GM18861 (cell line): Measurements from ENCODE around the gene PDGFRA.
A peak's percentile ranks its signal among the peaks of the same experiment; 100 is the strongest.
"Not testable (repeated sequence)": the region's sequence is repeated elsewhere in the genome, so short reads cannot be mapped to it uniquely, and the experiment has no call there.

ENCODE experiments used
- ATAC-seq: cut with Tn5 transposase; IDR thresholded peaks from one replicate; pipeline ENCODE4 v1.9.1; 2021; ENCODE audit not compliant: unreplicated experiment

PDGFRA gene

DNA sequence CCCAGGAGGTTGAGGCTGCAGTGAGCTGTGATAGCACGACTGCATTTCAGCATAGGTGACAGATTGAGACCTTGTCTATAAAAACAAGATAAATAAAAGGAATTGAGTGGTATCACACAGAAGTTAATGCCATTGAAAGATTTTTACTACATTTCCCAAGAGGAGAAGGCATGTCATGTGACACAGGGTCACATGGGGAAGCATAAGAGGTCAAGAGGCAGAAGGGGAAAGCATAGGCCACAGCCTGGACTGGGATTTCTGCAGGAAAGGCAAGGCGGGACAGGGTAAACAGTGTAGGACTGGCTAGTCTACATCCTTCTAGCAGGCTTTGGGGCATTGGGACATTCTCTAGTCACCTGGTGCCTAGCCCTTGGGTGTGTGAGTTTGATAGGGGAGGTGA is 88.6 kb downstream of the PDGFRA start:
- no peak for ATAC-seq

DNA sequence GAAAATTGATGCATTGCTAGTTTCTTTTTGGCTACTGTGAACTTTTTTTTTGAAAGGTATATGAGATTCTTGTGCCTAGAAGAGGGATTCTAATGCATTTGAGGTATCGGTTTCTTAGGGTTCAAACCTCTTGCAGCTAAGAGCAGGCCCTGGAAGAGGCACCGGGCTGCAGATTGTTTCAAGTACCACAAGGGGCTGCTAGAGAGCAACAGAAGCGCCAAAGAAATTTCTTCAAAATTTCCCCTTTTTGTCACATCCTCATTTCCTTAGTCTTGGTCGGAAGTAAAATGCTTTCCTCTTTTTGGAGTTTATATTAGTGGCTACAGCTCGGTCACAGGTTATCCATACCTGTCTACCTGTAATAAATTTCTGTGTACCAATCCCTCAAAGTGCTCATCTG is 89.8 kb downstream of the PDGFRA start:
- ATAC-seq = no peak

DNA sequence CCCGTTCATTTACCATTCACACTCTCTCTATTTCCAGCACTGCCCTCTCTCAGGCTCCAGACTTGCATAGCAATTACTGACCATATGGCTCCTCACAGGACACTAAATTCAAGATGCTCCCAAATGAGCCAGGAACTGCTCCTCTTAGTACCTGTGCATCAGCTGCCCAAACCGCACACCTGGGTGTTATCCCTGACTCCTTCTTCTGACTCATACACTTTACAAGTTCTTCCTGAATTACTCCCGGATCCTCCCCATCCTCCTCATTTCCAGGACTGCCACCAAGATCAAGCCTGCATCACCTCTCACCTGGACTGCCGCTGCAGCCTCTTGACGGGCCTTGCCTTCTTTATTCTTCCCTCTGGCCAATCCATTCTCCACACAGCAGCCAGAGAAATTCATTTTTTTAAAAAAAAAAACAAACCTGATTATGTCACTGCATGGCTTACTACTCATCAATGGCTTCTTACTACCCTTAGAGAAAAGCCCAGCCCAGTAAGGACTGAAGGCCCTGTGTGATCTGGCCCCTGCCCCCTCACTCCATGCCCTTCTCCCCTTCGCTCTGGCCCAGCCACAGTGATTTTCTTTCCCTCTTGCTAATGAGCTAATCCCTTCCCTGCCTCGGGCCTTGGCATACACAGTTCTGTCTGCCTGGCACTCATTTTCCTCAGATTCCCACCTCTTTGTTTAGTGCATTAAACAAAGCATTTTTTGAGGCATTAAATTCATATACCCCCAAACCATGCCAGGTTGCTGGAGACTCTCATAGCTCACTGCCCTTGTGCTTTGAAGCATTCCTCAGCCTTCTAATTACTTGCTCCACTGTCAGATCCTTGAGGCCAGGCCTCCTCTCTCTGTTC is 92.0 kb downstream of the PDGFRA start:
- ATAC-seq = no peak

DNA sequence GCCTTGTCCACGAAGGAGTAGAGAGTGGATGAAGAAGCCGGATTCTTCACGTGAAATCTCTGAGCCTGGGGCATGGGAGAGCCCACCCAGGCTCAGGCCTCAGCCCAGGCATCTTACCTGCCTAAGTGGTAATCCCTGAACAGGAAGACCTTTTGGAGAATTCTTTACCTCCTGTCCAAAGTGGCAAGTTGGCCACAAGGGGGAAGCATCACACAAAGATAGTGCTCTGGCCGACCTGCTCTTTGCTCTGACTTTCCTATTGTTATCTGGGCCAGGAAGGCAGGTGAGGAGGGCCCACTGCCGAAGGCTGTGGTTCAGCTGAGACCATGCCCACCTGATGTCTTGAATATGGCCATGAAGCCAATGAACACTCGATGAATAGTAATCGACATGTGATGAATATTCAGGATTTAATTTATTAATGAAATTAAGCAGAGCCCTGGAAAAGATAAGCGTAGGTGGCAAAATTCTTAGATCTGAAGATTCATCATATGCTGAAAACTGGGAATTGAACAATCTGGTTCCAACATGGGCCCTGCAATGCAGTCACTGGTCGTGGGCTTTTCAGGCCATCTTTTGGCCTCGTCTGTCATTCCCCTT is 93.8 kb downstream of the PDGFRA start:
- peak; percentile 73 for ATAC-seq

DNA sequence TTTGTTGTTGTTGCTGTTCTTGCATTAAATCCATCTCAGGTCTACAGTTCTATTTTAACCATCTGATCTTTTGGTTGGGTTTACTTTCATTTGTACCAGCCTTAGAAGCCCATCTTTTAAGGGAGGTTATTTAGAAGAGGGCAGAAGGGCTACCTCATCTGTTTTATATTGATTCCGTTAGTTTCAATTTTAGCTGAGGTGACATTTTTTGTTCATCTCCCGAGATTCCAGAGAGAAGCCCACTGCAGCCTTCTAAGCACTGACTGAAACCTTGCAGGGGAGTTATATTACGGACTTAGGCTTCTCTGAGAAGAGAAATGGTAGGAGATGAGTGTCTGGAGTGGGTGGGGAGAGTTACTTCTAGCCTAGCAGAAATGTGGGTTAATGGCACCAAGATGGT is 101.8 kb downstream of the PDGFRA start:
- no peak for ATAC-seq

DNA sequence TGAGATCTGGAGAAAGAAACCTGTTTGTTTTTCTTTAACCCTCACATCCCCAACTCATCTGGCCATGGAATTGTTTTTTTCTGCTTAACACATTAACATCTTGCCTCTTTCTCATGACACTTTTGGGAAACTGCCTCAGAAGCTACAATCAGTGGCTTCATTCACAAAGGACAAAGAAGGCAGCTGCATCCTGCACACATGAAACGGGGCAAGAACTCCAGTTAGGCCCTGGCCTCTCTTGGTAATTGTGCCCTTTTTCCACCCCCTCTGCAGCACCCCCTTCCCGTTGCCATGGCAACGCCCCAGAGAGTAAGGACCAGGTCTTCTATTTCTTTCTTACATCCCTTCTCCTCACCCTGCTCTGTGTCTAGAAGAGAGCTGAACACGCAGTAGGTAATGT is 103.4 kb downstream of the PDGFRA start:
- no peak for ATAC-seq

DNA sequence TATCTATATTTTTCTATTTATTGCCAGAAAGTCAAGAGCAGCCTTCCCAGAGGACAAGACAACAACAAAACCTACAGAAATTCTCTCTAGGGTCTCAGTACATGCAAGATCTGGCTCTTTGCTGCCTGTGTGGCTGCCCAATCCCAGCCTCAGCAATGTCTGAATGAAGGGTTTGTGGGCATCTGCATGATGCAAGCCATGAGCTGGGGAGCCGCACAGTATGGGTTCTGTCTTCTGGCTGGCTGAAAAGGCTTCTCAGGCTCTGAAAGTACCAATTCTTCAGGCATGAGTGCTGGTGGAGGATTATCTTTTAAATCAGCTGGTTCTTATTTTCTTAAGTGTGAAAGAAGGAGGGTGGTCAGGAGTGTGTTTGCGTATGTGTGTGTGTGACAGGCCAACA is 104.6 kb downstream of the PDGFRA start:
- ATAC-seq = no peak

DNA sequence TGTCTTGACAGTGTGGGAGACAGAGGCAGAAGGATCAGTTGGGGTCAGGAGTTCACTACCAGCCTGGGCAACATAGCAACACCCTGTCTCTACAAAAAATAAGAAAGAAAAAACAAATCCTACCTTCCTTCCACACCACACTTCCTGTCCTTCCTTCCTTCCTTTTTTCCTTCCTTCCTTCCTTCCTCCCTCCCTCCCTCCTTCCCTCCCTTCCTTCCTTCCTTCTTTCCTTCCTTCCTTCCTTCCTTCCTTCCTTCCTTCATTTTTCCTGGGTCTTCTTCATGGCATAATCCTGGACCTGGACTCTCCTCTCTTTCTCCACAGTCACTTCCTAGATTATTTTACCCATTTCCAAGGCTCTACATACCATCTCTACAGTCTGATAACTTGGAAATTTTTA is 105.7 kb downstream of the PDGFRA start:
- not testable (repeated sequence) for ATAC-seq

DNA sequence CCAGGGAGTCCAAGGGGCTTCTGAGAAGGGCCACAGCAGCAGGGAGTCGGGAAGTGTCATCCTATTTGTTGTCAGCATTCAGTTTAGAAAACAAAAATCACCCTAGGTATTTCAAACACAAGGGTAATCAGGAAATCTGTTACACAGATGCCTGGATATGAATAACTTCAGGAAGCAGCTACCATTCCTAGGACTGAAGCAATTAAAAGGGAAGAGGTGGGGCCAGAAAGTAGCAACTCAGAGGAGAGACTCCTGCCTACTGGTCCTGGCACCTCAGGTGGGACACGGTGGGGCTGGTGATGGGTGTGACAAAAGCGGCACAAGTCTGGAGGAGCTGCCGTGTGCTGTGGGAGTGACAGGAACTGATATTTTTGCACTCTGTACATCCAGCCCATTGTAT is 107.9 kb downstream of the PDGFRA start:
- ATAC-seq = no peak

DNA sequence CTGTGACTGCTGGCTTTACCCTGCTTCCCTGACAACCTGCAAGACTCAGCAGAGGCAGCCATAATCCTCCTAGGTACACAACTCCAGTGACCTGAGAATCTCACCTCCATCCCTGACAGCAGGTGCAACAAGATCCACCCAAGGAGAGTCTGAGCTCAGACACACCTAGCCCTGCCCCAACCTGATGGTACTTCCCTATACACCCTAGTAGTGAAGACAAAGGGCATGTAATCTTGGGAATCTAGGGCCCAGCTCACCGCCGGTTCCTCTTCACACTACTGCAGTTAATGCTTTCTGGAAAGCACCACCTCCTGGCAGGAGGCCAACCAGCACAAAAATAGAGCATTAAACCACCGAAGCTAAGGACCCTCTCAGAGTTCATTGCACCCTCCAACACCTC is 113.0 kb downstream of the PDGFRA start:
- ATAC-seq = not testable (repeated sequence)
